Gastroesophageal sphincter (tissue), 4 donors: ENCODE results near the gene HDAC4. TPM values are rescaled to one million over a fixed set of nuclear protein-coding genes. Genes with fewer than 3 reads are reported as not detected.

Source experiments
- ATAC-seq: fragments of 150-250 bp; one replicate; pipeline ENCODE4 v1.9.1; 2016; ENCODE audit warnings: mild to moderate bottlenecking, moderate library complexity
- H3K27ac ChIP-seq, 4 donors: fragments of 200-600 bp; sonication (generic) in 3 of 4; 1 replicate in 3 of 4; 2 replicates in 1 of 4; pipeline ENCODE4 v1.5.1; 2016 to 2019
- H3K27me3 ChIP-seq: fragments of 200-600 bp; sonication (generic); one replicate; pipeline ENCODE4 v1.5.1; 2019
- H3K36me3 ChIP-seq, 2 donors: fragments of 200-600 bp; sonication (generic); one replicate each; pipeline ENCODE4 v1.5.1; 2019; ENCODE audit warnings: control low read depth in 1 of 2
- H3K4me1 ChIP-seq, 3 donors: fragments of 200-600 bp; sonication (generic); 1 replicate in 2 of 3; 2 replicates in 1 of 3; pipeline ENCODE4 v1.5.1; 2016 to 2019; ENCODE audit warnings: control low read depth in 2 of 3
- H3K4me3 ChIP-seq, 2 donors: fragments of 200-600 bp; sonication (generic); one replicate each; pipeline ENCODE4 v1.5.1; 2019; ENCODE audit warnings: mild to moderate bottlenecking in 1 of 2, moderate library complexity in 1 of 2
- H3K9me3 ChIP-seq, 3 donors: fragments of 200-600 bp; sonication (generic); one replicate each; pipeline ENCODE4 v1.5.1; 2017 to 2019; ENCODE audit warnings: control low read depth in 2 of 3
- CTCF ChIP-seq, 4 experiments: fragments of 200-600 bp in 2 of 4; fragments of 450-650 bp in 2 of 4; sonication (generic) in 1 of 4; IDR thresholded peaks; one replicate each; pipeline ENCODE4 v1.5.1; 2017 to 2019; ENCODE audit warnings: antibody characterized with exemption in 4 of 4, mild to moderate bottlenecking in 2 of 4, moderate library complexity in 2 of 4
- EP300 ChIP-seq: sonication (generic); formaldehyde crosslinking; IDR thresholded peaks from one replicate; pipeline ENCODE4 v1.6.1; 2017; ENCODE audit warnings: antibody characterized with exemption, mild to moderate bottlenecking
- POLR2A ChIP-seq, 2 donors: fragments of 450-650 bp; IDR thresholded peaks; one replicate each; pipeline ENCODE4 v1.6.1; 2017; ENCODE audit warnings: antibody characterized with exemption in 2 of 2, mild to moderate bottlenecking in 2 of 2, moderate library complexity in 1 of 2
- POLR2AphosphoS5 ChIP-seq: sonication (generic); formaldehyde crosslinking; IDR thresholded peaks from one replicate; pipeline ENCODE4 v1.6.1; 2017; ENCODE audit warnings: antibody characterized with exemption
- WGBS, 2 donors: methylation state at CpG; one replicate each; pipeline ENCODE4 v1.1.5; 2018; ENCODE audit warnings: low coverage in 1 of 2; 5-methylcytosine and 5-hydroxymethylcytosine counted together
- total RNA-seq, 4 donors: library from RNA; depleted of rRNA; stranded (reverse); fragments of >200 nt; gene quantifications; one replicate each; pipeline ENCODE4 v1.1.0, GENCODE V29; 2016

Gene HDAC4
- total RNA-seq, 4 donors from 2014 or later = 41.3 to 104 (median 85.8) TPM

- Histone ChIP-seq H3K4me1 (peaks cover 4 to 90% (median 45%) of the 10 kb centered on the region in 3 donors), H3K36me3 (no peaks in the 10 kb centered on the region), H3K27ac (peak overlapping the region in 3 of 4 donors; percentile 44 to 76 (median 75)), H3K9me3 (no peaks in the 10 kb centered on the region), H3K4me3 (no peak overlapping the region), H3K27me3 (no peaks in the 10 kb centered on the region)
- 61 to 67% methylated on average over 10 to 13 of the region's 13 CpGs for WGBS, 2 donors
- ATAC-seq = no peak
- TF ChIP-seq POLR2A (IDR thresholded peaks at IDR 0.05) (no peak), POLR2AphosphoS5 (no peak), EP300 (no peak), CTCF (IDR thresholded peaks at IDR 0.05) (no peak)
These were observed 189.3 kb downstream of the HDAC4 start for GRCh38 chr2:239211396-239212094.

- Histone ChIP-seq H3K27ac (peak overlapping the region in 2 of 4 donors; percentile 75 to 76), H3K4me1 (peaks cover 0 to 87% (median 32%) of the 10 kb centered on the region in 3 donors), H3K27me3 (no peaks in the 10 kb centered on the region), H3K4me3 (no peak overlapping the region), H3K9me3 (no peaks in the 10 kb centered on the region), H3K36me3 (no peaks in the 10 kb centered on the region)
- 79 to 86% methylated on average over 12 to 14 of the region's 14 CpGs for WGBS, 2 donors
- no peak for TF ChIP-seq POLR2AphosphoS5
- no peak for TF ChIP-seq EP300
- TF ChIP-seq POLR2A (IDR thresholded peaks at IDR 0.05) = no peak
- no peak for TF ChIP-seq CTCF (IDR thresholded peaks at IDR 0.05)
- ATAC-seq = no peak
These were observed 191.0 kb downstream of the HDAC4 start for GRCh38 chr2:239209783-239210182.

- Histone ChIP-seq H3K27ac (no peak overlapping the region), H3K9me3 (no peaks in the 10 kb centered on the region), H3K27me3 (no peaks in the 10 kb centered on the region), H3K4me3 (no peak overlapping the region), H3K4me1 (peaks cover 0 to 87% (median 25%) of the 10 kb centered on the region in 3 donors), H3K36me3 (peaks cover 0 to 4% of the 10 kb centered on the region in 2 donors)
- WGBS, 2 donors = 89 to 92% methylated on average over 5 to 11 of the region's 11 CpGs
- ATAC-seq = no peak
- TF ChIP-seq POLR2AphosphoS5 (no peak), CTCF (IDR thresholded peaks at IDR 0.05) (no peak), EP300 (no peak), POLR2A (IDR thresholded peaks at IDR 0.05) (no peak)
These were observed 192.2 kb downstream of the HDAC4 start for GRCh38 chr2:239208465-239209180.

GRCh38 chr2:239206851-239207250, 194.0 kb downstream of the HDAC4 start:
- H3K9me3 ChIP-seq = no peaks in the 10 kb centered on the region
- no peak overlapping the region for H3K27ac ChIP-seq
- peaks cover 0 to 6% of the 10 kb centered on the region in 2 donors for H3K36me3 ChIP-seq
- no peaks in the 10 kb centered on the region for H3K27me3 ChIP-seq
- no peak overlapping the region for H3K4me3 ChIP-seq
- peaks cover 3 to 87% (median 11%) of the 10 kb centered on the region in 3 donors for H3K4me1 ChIP-seq
- no peak for ATAC-seq
- WGBS, 2 donors = 74 to 100% methylated on average over 2 to 3 of the region's 3 CpGs
- TF ChIP-seq CTCF (IDR thresholded peaks at IDR 0.05) (no peak), POLR2A (IDR thresholded peaks at IDR 0.05) (no peak), POLR2AphosphoS5 (no peak)
